ENCODE results near the gene C1orf159.

GRCh38 chr1:1053022-1053421 lies 62.9 kb downstream of the C1orf159 start:
- TF ChIP-seq, protein P1, sequence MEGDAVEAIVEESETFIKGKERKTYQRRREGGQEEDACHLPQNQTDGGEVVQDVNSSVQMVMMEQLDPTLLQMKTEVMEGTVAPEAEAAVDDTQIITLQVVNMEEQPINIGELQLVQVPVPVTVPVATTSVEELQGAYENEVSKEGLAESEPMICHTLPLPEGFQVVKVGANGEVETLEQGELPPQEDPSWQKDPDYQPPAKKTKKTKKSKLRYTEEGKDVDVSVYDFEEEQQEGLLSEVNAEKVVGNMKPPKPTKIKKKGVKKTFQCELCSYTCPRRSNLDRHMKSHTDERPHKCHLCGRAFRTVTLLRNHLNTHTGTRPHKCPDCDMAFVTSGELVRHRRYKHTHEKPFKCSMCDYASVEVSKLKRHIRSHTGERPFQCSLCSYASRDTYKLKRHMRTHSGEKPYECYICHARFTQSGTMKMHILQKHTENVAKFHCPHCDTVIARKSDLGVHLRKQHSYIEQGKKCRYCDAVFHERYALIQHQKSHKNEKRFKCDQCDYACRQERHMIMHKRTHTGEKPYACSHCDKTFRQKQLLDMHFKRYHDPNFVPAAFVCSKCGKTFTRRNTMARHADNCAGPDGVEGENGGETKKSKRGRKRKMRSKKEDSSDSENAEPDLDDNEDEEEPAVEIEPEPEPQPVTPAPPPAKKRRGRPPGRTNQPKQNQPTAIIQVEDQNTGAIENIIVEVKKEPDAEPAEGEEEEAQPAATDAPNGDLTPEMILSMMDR (IDR thresholded peaks at IDR 0.05; ENCODE audit: borderline replicate concordance, extremely low read depth, low read length, poor library complexity, severe bottlenecking): no peak
- TF ChIP-seq EZH2 (IDR thresholded peaks at IDR 0.05; ENCODE audit: borderline replicate concordance, low read depth, low read length, severe bottlenecking): no peak

All from DND-41 (cell line).